ENCODE measurements around the gene AOAH. TPM values are rescaled to one million over a fixed set of nuclear protein-coding genes. Genes with fewer than 3 reads are reported as not detected.

Gene AOAH
- total and polyA plus RNA-seq, 2 of the 13 experiments (the other 11 are each of a cell fraction or from before 2014, with no cell fraction given), result not detected

DNA sequence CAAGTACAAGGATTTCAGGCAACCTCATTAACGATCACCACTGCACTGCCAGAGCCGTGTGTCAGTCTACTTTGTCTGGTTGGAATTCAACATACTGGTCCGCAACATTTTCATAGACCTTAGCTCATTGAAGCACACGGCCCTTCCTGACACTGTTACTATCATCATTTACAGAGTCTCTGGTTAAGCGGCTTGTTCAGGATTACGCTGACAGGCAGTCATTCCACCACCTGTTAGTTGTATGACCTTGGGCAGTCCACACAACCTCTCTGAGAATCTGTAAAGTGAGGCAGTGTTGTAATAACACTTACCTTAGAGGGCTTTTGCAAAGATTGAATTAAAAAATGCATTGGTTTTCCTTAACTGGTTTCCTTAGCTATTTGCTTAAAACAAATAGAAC is 112.6 kb downstream of the AOAH start:
- POLR2A ChIA-PET, result no interaction called here
- Histone ChIP-seq H3K9me3 (ENCODE audit: low read length) (no peaks in the 10 kb centered on the region), H3K79me2 (ENCODE audit: insufficient read depth, low read length) (no peaks in the 10 kb centered on the region), H3K4me1 (ENCODE audit: insufficient read depth, low read length) (no peaks in the 10 kb centered on the region), H3K27me3 (ENCODE audit: control insufficient read depth in 1 of 2, insufficient read depth in 2 of 2, low read length in 2 of 2) (0 out of 5 replicates have a peak, but pooled peaks cover 0 to 13% of the 10 kb centered on the region in 2 experiments), H3K4me3 (replicated peaks in 1 of 3; ENCODE audit: insufficient read depth in 1 of 3, low read depth in 2 of 3, low read length in 3 of 3) (no peak overlapping the region), H2AFZ (ENCODE audit: low read length) (no peak overlapping the region), H4K20me1 (ENCODE audit: insufficient read depth, low read length) (no peaks in the 10 kb centered on the region), H3K4me2 (ENCODE audit: low read depth, low read length) (no peak overlapping the region), H3K36me3 (replicated peaks in 1 of 2; ENCODE audit: control insufficient read depth in 1 of 2, insufficient read depth in 2 of 2, low read length in 2 of 2) (no peaks in the 10 kb centered on the region), H3K9ac (ENCODE audit: insufficient read depth, low read depth, low read length) (no peak overlapping the region), H3K27ac (ENCODE audit: extremely low read length, insufficient read depth, low read length) (no peak overlapping the region)
- DNase-seq (ENCODE audit: low spot score) (no peak), FAIRE-seq (no peak), ATAC-seq (no peak)
- no TSS peak for BruUV-seq (replicated peaks)
- TF ChIP-seq, protein P1, sequence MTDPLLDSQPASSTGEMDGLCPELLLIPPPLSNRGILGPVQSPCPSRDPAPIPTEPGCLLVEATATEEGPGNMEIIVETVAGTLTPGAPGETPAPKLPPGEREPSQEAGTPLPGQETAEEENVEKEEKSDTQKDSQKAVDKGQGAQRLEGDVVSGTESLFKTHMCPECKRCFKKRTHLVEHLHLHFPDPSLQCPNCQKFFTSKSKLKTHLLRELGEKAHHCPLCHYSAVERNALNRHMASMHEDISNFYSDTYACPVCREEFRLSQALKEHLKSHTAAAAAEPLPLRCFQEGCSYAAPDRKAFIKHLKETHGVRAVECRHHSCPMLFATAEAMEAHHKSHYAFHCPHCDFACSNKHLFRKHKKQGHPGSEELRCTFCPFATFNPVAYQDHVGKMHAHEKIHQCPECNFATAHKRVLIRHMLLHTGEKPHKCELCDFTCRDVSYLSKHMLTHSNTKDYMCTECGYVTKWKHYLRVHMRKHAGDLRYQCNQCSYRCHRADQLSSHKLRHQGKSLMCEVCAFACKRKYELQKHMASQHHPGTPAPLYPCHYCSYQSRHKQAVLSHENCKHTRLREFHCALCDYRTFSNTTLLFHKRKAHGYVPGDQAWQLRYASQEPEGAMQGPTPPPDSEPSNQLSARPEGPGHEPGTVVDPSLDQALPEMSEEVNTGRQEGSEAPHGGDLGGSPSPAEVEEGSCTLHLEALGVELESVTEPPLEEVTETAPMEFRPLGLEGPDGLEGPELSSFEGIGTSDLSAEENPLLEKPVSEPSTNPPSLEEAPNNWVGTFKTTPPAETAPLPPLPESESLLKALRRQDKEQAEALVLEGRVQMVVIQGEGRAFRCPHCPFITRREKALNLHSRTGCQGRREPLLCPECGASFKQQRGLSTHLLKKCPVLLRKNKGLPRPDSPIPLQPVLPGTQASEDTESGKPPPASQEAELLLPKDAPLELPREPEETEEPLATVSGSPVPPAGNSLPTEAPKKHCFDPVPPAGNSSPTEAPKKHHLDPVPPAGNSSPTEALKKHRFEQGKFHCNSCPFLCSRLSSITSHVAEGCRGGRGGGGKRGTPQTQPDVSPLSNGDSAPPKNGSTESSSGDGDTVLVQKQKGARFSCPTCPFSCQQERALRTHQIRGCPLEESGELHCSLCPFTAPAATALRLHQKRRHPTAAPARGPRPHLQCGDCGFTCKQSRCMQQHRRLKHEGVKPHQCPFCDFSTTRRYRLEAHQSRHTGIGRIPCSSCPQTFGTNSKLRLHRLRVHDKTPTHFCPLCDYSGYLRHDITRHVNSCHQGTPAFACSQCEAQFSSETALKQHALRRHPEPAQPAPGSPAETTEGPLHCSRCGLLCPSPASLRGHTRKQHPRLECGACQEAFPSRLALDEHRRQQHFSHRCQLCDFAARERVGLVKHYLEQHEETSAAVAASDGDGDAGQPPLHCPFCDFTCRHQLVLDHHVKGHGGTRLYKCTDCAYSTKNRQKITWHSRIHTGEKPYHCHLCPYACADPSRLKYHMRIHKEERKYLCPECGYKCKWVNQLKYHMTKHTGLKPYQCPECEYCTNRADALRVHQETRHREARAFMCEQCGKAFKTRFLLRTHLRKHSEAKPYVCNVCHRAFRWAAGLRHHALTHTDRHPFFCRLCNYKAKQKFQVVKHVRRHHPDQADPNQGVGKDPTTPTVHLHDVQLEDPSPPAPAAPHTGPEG (CRISPR knock-in tag; IDR thresholded peaks at IDR 0.05), result no peak
- no peak for TF ChIP-seq ZNF619 (CRISPR knock-in tag; IDR thresholded peaks at IDR 0.05)
- intact Hi-C loops (cut with micrococcal nuclease; ENCODE audit: unreplicated experiment) (no loop called here), in situ Hi-C loops (cut with HindIII; ENCODE audit: extremely low pct_ligation_motif_present, low pct_unique_long_range_greater_than_20kb) (no loop called here)
- 66% methylated on average over 4 of the region's 6 CpGs for WGBS (ENCODE audit: low lambda C conversion rate)
- CTCF ChIA-PET (ENCODE audit: low intra/inter-chr PET ratio, low total read pairs), result no interaction called here

DNA sequence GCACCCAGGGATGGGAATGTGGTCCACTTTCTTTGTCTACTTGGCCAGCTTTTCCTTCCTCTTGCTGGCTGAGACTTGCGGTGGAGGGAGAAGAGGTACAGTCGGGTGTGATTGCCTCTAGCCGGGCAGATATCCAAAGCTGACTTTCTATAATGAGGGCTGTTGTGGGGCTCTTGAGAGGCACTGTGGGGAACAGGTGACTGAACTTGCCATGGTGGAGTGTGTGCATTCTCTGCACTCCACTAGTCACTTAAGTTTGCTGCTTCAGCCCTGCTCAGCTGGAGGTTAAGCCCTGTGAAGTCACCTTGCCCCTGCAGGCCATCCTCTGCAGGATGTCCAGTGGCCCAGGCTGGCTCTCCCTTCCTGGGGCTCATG is 116.6 kb downstream of the AOAH start:
- Histone ChIP-seq H2AFZ (ENCODE audit: low read length) (no peak overlapping the region), H3K4me1 (ENCODE audit: insufficient read depth, low read length) (no peaks in the 10 kb centered on the region), H3K36me3 (replicated peaks in 1 of 2; ENCODE audit: control insufficient read depth in 1 of 2, insufficient read depth in 2 of 2, low read length in 2 of 2) (no peaks in the 10 kb centered on the region), H4K20me1 (ENCODE audit: insufficient read depth, low read length) (no peaks in the 10 kb centered on the region), H3K9me3 (ENCODE audit: low read length) (no peaks in the 10 kb centered on the region), H3K27ac (ENCODE audit: extremely low read length, insufficient read depth, low read length) (no peak overlapping the region), H3K4me3 (replicated peaks in 1 of 3; ENCODE audit: insufficient read depth in 1 of 3, low read depth in 2 of 3, low read length in 3 of 3) (no peak overlapping the region), H3K9ac (ENCODE audit: insufficient read depth, low read depth, low read length) (no peak overlapping the region), H3K27me3 (ENCODE audit: control insufficient read depth in 1 of 2, insufficient read depth in 2 of 2, low read length in 2 of 2) (peaks cover 0 to 16% of the 10 kb centered on the region in 2 experiments; a peak in 1 of 5 replicates), H3K79me2 (ENCODE audit: insufficient read depth, low read length) (no peaks in the 10 kb centered on the region), H3K4me2 (ENCODE audit: low read depth, low read length) (no peak overlapping the region)
- 73% methylated on average over 2 of the region's 3 CpGs for WGBS (ENCODE audit: low lambda C conversion rate)
- in situ Hi-C loops (cut with HindIII; ENCODE audit: extremely low pct_ligation_motif_present, low pct_unique_long_range_greater_than_20kb) (no loop called here), intact Hi-C loops (cut with micrococcal nuclease; ENCODE audit: unreplicated experiment) (no loop called here)
- no peak for FAIRE-seq
- ChIA-PET CTCF (ENCODE audit: low intra/inter-chr PET ratio, low total read pairs) (no interaction called here), POLR2A (no interaction called here)
- no peak for ATAC-seq
- no TSS peak for BruUV-seq (replicated peaks)
- DNase-seq (ENCODE audit: low spot score), result no peak
- TF ChIP-seq ZNF792 (CRISPR knock-in tag; IDR thresholded peaks at IDR 0.05) (no peak), SP1 (IDR thresholded peaks at IDR 0.05) (no peak), SP1 (CRISPR knock-in tag; IDR thresholded peaks at IDR 0.05) (no peak), CBX1 (IDR thresholded peaks at IDR 0.05; ENCODE audit: low read depth) (no peak), ZMYM4 (CRISPR knock-in tag; IDR thresholded peaks at IDR 0.05) (no peak), NONO (IDR thresholded peaks at IDR 0.05) (no peak), NONO (CRISPR knock-in tag; conservative IDR thresholded peaks at IDR 0.05) (no peak), IKZF4 (CRISPR knock-in tag; IDR thresholded peaks at IDR 0.05; ENCODE audit: borderline replicate concordance, low read depth, not compliant biosample characterization) (no peak), NFKB2 (CRISPR knock-in tag; IDR thresholded peaks at IDR 0.05; ENCODE audit: borderline replicate concordance) (no peak), POLR2A (IDR thresholded peaks at IDR 0.05; ENCODE audit: insufficient read depth in 1 of 2, low read depth in 2 of 2, low read length in 2 of 2) (no peak)

All from HepG2 (cell line).